Panc1 (cell line): ENCODE data around the gene FKBP14. TPM values are rescaled to one million over a fixed set of nuclear protein-coding genes. Genes with fewer than 3 reads are reported as not detected.

Experiments used
- ATAC-seq: fragments of 200-7000 bp; cut with Tn5 transposase; 2 replicates; pipeline ENCODE4 v1.9.1; 2020; ENCODE audit warnings: mild to moderate bottlenecking, moderate library complexity
- BruUV-seq: library from RNA; stranded (reverse); fragments of 400-500 nt; replicated peaks from 2 replicates; lab custom pipeline; 2021; lab: Mats Ljungman, UMichigan
- CTCF ChIA-PET: fragments of 300-600 bp; sonication (Branson Sonifier 250); formaldehyde crosslinking; loops from one replicate; lab custom pipeline; 2022; ENCODE audit warnings: antibody characterized with exemption; lab: Charles Lee
- POLR2A ChIA-PET: fragments of 300-600 bp; sonication (Branson Sonifier 250); formaldehyde crosslinking; loops from one replicate; lab custom pipeline; 2022; ENCODE audit warnings: antibody characterized with exemption; lab: Charles Lee
- DNase-seq: peaks from one replicate; pipeline ENCODE4 v3.0.0-alpha.2; 2010; ENCODE audit warnings: low read depth, low spot score
- H3K27ac ChIP-seq: 2 replicates; pipeline ENCODE4 v1.5.1; 2011; ENCODE audit warnings: mild to moderate bottlenecking, low read length, inconsistent platforms
- H3K27me3 ChIP-seq: fragments of 200-500 bp; sonication (Bioruptor generic); 2 replicates; pipeline ENCODE4 v1.6.0; 2014; ENCODE audit warnings: low read length, inconsistent platforms; ENCODE audit not compliant: control insufficient read depth, insufficient read depth
- H3K36me3 ChIP-seq: fragments of 200-500 bp; sonication (Bioruptor generic); 2 replicates; pipeline ENCODE4 v1.5.1; 2014; ENCODE audit warnings: inconsistent platforms, mild to moderate bottlenecking, low read length, moderate library complexity; ENCODE audit not compliant: control insufficient read depth, insufficient read depth
- H3K4me1 ChIP-seq: 2 replicates; pipeline ENCODE4 v1.5.1; 2011; ENCODE audit warnings: inconsistent platforms, mild to moderate bottlenecking, low read length, moderate library complexity; ENCODE audit not compliant: control insufficient read depth, insufficient read depth
- H3K4me3 ChIP-seq, 2 experiments: 2 replicates each; pipeline ENCODE4 v1.5.1; 2011 to 2012; ENCODE audit warnings: low read depth in 2 of 2, low read length in 2 of 2, mild to moderate bottlenecking in 2 of 2, inconsistent platforms in 1 of 2, moderate library complexity in 1 of 2
- H3K9me3 ChIP-seq: fragments of 200-500 bp; sonication (Bioruptor generic); 2 replicates; pipeline ENCODE4 v1.5.1; 2014; ENCODE audit warnings: low read depth, mild to moderate bottlenecking, inconsistent platforms, low read length, moderate library complexity; ENCODE audit not compliant: control insufficient read depth, insufficient read depth
- CTCF ChIP-seq: fragments of 450-650 bp; IDR thresholded peaks from 2 replicates; pipeline ENCODE4 v1.5.1; 2017; ENCODE audit warnings: mild to moderate bottlenecking
- POLR2AphosphoS5 ChIP-seq: IDR thresholded peaks from 2 replicates; pipeline ENCODE4 v1.6.1; 2012; ENCODE audit warnings: mild to moderate bottlenecking, low read depth, low read length, moderate library complexity
- REST ChIP-seq, 2 experiments: IDR thresholded peaks; 2 replicates each; pipeline ENCODE4 v1.6.1; 2011 to 2012; ENCODE audit warnings: low read depth in 2 of 2, control low read depth in 1 of 2, low read length in 1 of 2, mild to moderate bottlenecking in 1 of 2, moderate library complexity in 1 of 2; ENCODE audit not compliant: insufficient read depth in 1 of 2
- SIN3A ChIP-seq: IDR thresholded peaks from 2 replicates; pipeline ENCODE4 v1.6.1; 2012; ENCODE audit warnings: low read depth, mild to moderate bottlenecking, low read length, moderate library complexity, borderline replicate concordance; ENCODE audit not compliant: insufficient read depth
- TCF7L2 ChIP-seq: IDR thresholded peaks from 2 replicates; pipeline ENCODE4 v1.6.1; 2011; ENCODE audit warnings: mild to moderate bottlenecking, low read depth, low read length, inconsistent platforms
- in situ Hi-C: cut with HindIII; loops from 2 replicates; pipeline ENCODE4 v1.10.0; 2016; ENCODE audit warnings: low sequenced_read_pairs, low pct_unique_long_range_greater_than_20kb
- intact Hi-C: fragments of 100-400 bp; cut with micrococcal nuclease; formaldehyde crosslinking; loops from one replicate; pipeline ENCODE4 v1.10.0; 2022; ENCODE audit not compliant: unreplicated experiment
- total RNA-seq: library from RNA; stranded (reverse); gene quantifications from one replicate; pipeline ENCODE4 v1.2.1, GENCODE V29; 2021; ENCODE audit not compliant: unreplicated experiment

FKBP14 gene
- total RNA-seq, 1 experiment from 2014 or later = 36.0 TPM

DNA sequence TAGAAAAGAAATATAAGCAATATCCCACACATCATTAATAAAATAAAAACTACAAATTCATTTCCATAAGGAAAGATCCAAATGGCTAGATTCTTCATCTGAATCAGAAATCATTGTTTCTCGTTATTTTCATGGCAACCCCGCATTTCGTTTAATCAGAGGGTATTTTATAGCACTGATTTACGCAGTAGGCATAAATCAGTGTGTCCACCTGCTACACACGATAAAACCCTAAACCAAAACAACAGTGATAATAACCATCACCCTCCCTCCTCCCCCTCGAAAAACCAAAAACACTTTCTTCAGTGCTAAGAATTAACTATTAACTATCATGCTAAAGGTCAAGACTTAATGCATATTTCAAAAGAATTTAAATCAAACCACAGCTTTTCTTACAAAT lies 16.5 kb downstream of the FKBP14 start:
- ChIA-PET POLR2A (interaction anchor here (0.6 kb wide), 1 partner anchor 17 kb away, joined by 10 read pairs; no protein-coding TSS in a partner anchor), CTCF (no interaction called here)
- DNase-seq (no peak), ATAC-seq (no peak)
- Histone ChIP-seq H3K27me3 (no peaks in the 10 kb centered on the region), H3K9me3 (no peaks in the 10 kb centered on the region), H3K27ac (no peak overlapping the region), H3K36me3 (0 out of 2 replicates have a peak, but pooled peaks cover 4% of the 10 kb centered on the region), H3K4me1 (no peaks in the 10 kb centered on the region), H3K4me3 (no peak overlapping the region)
- in situ Hi-C loops = no loop called here
- intact Hi-C loops = no loop called here
- TF ChIP-seq POLR2AphosphoS5 = no peak
- no peak for TF ChIP-seq SIN3A
- TF ChIP-seq TCF7L2 = no peak
- TF ChIP-seq CTCF = no peak
- no peak for TF ChIP-seq REST (IDR thresholded peaks at IDR 0.05; ENCODE audit: insufficient read depth in 1 of 2, low read depth in 2 of 2, low read length in 1 of 2)
- BruUV-seq = no TSS peak

DNA sequence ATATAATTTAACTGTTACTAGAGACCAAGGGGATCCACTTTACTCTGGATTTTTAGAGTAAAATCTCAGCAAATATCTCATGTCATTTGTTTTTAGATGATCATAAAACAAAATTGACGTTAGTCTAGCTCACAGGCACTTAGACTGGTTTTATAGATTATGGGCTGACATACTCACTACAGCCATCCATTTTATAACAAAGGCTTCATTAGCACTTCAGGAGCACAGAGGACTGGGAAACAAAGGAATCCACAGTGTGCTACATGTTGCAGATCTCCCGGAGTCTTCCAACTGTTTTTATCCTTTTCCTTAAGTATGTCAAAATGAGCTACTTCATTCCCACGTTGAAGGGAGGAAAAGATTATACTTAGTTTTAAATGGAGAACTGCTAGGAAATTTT lies 21.0 kb downstream of the FKBP14 start:
- in situ Hi-C loops = no loop called here
- H3K9me3 ChIP-seq = no peaks in the 10 kb centered on the region
- H3K27ac ChIP-seq = no peak overlapping the region
- no TSS peak for BruUV-seq
- H3K4me3 ChIP-seq = no peak overlapping the region
- ChIA-PET CTCF (no interaction called here), POLR2A (no interaction called here)
- DNase-seq (no peak), ATAC-seq (no peak)
- H3K27me3 ChIP-seq = no peaks in the 10 kb centered on the region
- no peaks in the 10 kb centered on the region for H3K36me3 ChIP-seq
- no peaks in the 10 kb centered on the region for H3K4me1 ChIP-seq
- intact Hi-C loops = no loop called here
- no peak for TF ChIP-seq REST (IDR thresholded peaks at IDR 0.05; ENCODE audit: insufficient read depth in 1 of 2, low read depth in 2 of 2, low read length in 1 of 2)
- TF ChIP-seq CTCF = no peak
- TF ChIP-seq TCF7L2 = no peak
- no peak for TF ChIP-seq POLR2AphosphoS5
- no peak for TF ChIP-seq SIN3A
